H1 (cell line): ENCODE results near the gene UBE3C. TPM values are rescaled to one million over a fixed set of nuclear protein-coding genes. Genes with fewer than 3 reads are reported as not detected.

Experiments
- HDAC6 ChIP-seq: IDR thresholded peaks from one replicate; pipeline ENCODE4 v1.7.1; 2012; ENCODE audit warnings: low read depth, mild to moderate bottlenecking, inconsistent platforms, low read length, moderate library complexity
- POLR2AphosphoS5 ChIP-seq: IDR thresholded peaks from 2 replicates; pipeline ENCODE4 v1.6.1; 2011; ENCODE audit warnings: low read depth, low read length
- SP4 ChIP-seq: IDR thresholded peaks from 2 replicates; pipeline ENCODE4 v1.6.1; 2012; ENCODE audit warnings: low read length, inconsistent platforms
- TAF1 ChIP-seq: IDR thresholded peaks from 2 replicates; pipeline ENCODE4 v1.6.1; 2011; ENCODE audit warnings: mild to moderate bottlenecking, low read depth, low read length
- polyA plus RNA-seq, 7 experiments: library from polyadenylated mRNA; depleted of rRNA in 3 of 7; stranded (reverse) in 5 of 7; unstranded in 2 of 7; fragments of >200 nt in 5 of 7; fragments of 200-250 nt in 2 of 7; gene quantifications; 1 replicate in 5 of 7; 2 replicates in 1 of 7; 4 replicates in 1 of 7; pipeline versions ENCODE4 v1.2.1 to v1.2.3, GENCODE V29; 2011 to 2013; ENCODE audit warnings: missing spikeins in 2 of 7, mixed read lengths in 2 of 7
- total RNA-seq: library from RNA; stranded (reverse); fragmentation: NEBNext Ultra II Directional; extraction: Animal tissue kit (Norgen Biotek cat#: 25700); gene quantifications from 2 replicates; pipeline ENCODE4 v1.2.1, GENCODE V29; 2021
- TF ChIP-seq, protein P1 (sequence below): fragments of 300-600 bp; sonication (generic); IDR thresholded peaks from 2 replicates; pipeline ENCODE4 v1.7.1; 2012; ENCODE audit warnings: low read length, moderate library complexity, mild to moderate bottlenecking, inconsistent platforms; ENCODE audit not compliant: insufficient replicate concordance
- TF ChIP-seq, protein P2 (sequence below): IDR thresholded peaks from 2 replicates; pipeline ENCODE4 v1.6.1; 2011; ENCODE audit warnings: low read length, improper control_type of control experiment

Gene UBE3C
- total and polyA plus RNA-seq, 2 of the 8 experiments (the other 6 are each of a cell fraction or from before 2014, with no cell fraction given) = 32.0 to 54.1 TPM

GRCh38 chr7:157208571-157209413, 70.1 kb downstream of the UBE3C start (continued):
- TF ChIP-seq, protein P1, sequence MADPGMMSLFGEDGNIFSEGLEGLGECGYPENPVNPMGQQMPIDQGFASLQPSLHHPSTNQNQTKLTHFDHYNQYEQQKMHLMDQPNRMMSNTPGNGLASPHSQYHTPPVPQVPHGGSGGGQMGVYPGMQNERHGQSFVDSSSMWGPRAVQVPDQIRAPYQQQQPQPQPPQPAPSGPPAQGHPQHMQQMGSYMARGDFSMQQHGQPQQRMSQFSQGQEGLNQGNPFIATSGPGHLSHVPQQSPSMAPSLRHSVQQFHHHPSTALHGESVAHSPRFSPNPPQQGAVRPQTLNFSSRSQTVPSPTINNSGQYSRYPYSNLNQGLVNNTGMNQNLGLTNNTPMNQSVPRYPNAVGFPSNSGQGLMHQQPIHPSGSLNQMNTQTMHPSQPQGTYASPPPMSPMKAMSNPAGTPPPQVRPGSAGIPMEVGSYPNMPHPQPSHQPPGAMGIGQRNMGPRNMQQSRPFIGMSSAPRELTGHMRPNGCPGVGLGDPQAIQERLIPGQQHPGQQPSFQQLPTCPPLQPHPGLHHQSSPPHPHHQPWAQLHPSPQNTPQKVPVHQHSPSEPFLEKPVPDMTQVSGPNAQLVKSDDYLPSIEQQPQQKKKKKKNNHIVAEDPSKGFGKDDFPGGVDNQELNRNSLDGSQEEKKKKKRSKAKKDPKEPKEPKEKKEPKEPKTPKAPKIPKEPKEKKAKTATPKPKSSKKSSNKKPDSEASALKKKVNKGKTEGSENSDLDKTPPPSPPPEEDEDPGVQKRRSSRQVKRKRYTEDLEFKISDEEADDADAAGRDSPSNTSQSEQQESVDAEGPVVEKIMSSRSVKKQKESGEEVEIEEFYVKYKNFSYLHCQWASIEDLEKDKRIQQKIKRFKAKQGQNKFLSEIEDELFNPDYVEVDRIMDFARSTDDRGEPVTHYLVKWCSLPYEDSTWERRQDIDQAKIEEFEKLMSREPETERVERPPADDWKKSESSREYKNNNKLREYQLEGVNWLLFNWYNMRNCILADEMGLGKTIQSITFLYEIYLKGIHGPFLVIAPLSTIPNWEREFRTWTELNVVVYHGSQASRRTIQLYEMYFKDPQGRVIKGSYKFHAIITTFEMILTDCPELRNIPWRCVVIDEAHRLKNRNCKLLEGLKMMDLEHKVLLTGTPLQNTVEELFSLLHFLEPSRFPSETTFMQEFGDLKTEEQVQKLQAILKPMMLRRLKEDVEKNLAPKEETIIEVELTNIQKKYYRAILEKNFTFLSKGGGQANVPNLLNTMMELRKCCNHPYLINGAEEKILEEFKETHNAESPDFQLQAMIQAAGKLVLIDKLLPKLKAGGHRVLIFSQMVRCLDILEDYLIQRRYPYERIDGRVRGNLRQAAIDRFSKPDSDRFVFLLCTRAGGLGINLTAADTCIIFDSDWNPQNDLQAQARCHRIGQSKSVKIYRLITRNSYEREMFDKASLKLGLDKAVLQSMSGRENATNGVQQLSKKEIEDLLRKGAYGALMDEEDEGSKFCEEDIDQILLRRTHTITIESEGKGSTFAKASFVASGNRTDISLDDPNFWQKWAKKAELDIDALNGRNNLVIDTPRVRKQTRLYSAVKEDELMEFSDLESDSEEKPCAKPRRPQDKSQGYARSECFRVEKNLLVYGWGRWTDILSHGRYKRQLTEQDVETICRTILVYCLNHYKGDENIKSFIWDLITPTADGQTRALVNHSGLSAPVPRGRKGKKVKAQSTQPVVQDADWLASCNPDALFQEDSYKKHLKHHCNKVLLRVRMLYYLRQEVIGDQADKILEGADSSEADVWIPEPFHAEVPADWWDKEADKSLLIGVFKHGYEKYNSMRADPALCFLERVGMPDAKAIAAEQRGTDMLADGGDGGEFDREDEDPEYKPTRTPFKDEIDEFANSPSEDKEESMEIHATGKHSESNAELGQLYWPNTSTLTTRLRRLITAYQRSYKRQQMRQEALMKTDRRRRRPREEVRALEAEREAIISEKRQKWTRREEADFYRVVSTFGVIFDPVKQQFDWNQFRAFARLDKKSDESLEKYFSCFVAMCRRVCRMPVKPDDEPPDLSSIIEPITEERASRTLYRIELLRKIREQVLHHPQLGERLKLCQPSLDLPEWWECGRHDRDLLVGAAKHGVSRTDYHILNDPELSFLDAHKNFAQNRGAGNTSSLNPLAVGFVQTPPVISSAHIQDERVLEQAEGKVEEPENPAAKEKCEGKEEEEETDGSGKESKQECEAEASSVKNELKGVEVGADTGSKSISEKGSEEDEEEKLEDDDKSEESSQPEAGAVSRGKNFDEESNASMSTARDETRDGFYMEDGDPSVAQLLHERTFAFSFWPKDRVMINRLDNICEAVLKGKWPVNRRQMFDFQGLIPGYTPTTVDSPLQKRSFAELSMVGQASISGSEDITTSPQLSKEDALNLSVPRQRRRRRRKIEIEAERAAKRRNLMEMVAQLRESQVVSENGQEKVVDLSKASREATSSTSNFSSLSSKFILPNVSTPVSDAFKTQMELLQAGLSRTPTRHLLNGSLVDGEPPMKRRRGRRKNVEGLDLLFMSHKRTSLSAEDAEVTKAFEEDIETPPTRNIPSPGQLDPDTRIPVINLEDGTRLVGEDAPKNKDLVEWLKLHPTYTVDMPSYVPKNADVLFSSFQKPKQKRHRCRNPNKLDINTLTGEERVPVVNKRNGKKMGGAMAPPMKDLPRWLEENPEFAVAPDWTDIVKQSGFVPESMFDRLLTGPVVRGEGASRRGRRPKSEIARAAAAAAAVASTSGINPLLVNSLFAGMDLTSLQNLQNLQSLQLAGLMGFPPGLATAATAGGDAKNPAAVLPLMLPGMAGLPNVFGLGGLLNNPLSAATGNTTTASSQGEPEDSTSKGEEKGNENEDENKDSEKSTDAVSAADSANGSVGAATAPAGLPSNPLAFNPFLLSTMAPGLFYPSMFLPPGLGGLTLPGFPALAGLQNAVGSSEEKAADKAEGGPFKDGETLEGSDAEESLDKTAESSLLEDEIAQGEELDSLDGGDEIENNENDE = no peak
- TF ChIP-seq TAF1 (no peak), SP4 (no peak), HDAC6 (no peak), POLR2AphosphoS5 (no peak)
- TF ChIP-seq, protein P2, sequence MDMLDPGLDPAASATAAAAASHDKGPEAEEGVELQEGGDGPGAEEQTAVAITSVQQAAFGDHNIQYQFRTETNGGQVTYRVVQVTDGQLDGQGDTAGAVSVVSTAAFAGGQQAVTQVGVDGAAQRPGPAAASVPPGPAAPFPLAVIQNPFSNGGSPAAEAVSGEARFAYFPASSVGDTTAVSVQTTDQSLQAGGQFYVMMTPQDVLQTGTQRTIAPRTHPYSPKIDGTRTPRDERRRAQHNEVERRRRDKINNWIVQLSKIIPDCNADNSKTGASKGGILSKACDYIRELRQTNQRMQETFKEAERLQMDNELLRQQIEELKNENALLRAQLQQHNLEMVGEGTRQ = no peak
